NCI-H146 (cell line): ENCODE measurements around the gene CCDC12.

Source experiments
- DNase-seq: peaks from one replicate; lab custom pipeline; 2025; lab: John Stamatoyannopoulos, UW

The CCDC12 gene

DNA sequence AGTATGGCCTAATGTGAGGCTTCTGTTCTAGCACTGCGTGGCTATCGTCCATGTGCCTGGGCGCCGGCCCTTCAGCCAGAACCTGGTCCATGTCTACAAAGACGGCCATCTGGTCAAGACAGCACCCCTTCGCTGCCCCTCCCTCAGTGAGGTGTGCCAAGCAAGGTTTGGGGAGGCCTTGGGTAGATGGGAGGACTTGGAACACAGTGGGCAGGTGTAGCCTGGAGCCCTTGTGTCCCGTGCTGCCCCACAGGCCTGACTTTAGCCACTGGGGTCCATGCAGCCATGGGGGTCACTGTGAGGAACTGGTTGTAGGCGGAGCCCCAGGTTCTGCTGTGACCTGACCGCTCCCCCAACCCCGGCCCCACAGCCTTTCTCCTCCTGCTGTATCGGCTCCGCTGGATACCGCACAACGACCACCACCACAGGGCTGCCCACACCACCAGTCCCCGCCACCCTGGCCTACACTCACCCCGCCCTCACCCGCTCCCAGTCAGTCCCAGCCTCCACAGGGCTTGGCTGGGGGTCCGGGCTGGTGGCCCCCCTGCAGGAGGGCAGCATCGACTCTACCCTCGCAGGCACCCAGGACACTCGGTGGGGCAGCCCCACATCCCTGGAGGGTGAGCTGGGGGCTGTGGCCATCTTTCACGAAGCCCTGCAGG is 19.5 kb upstream of the CCDC12 start:
- no peak for DNase-seq

GRCh38 chr3:46994801-46995731 is 18.5 kb upstream of the CCDC12 start:
- no peak for DNase-seq

DNA sequence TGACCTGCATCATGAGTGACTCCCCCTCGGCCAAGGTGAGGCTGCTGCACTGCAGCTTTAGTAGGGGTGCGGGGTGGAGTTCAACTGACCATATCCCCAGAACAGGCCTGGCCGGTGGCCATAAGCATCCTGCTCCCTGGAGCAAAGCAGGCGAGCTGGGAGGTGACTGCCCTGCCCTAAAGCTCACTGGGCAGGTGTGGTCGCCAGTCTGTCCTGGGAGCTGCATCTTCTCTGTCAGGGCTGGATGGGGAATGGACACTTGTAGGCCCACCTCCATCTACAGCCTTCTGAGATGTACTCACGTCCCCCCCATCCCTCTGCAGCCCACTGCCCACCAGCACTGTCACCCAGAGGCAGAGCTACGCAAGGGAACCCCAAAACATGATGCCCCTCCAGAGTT is 17.4 kb upstream of the CCDC12 start:
- DNase-seq = no peak

- no peak for DNase-seq
Measured at GRCh38 chr3:46993292-46993691, 16.7 kb upstream of the CCDC12 start.

- no peak for DNase-seq
Measured at GRCh38 chr3:46992231-46992630, 15.7 kb upstream of the CCDC12 start.

DNA sequence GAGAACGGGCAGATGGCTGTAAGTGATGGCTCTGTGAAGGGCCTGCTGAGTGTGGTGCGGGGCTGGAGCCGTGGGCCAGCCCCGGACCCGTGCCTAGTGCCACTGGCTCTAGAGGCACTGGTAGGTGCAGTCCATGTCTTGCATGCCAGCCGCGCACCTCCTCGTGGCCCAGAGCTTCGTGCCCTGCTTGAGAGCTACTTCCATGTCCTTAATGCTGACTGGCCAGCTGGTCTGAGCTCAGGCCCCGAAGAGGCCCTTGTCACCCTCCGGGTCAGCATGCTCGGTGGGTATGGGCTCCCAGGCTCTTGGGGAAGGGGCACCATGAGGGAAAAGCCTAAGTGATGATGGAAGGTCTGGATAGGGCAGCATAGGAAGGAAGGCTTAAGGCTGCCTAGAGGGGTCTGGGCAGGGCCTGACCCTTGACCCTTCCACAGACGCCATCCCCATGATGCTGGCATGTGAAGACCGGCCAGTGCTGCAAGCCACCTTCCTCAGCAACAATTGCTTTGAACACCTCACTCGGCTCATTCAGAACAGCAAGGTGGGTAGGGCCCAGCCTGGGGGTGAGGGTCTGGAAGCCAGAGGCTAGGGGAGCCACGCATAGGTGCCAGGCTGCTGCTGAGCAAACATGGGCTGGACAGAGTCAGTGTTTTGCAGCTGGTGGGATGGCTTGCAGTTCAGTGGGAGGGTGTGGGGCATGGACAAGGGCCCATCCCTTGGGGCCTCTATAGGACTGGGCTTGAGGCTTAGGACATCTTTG is 15.0 kb upstream of the CCDC12 start:
- no peak for DNase-seq

DNA sequence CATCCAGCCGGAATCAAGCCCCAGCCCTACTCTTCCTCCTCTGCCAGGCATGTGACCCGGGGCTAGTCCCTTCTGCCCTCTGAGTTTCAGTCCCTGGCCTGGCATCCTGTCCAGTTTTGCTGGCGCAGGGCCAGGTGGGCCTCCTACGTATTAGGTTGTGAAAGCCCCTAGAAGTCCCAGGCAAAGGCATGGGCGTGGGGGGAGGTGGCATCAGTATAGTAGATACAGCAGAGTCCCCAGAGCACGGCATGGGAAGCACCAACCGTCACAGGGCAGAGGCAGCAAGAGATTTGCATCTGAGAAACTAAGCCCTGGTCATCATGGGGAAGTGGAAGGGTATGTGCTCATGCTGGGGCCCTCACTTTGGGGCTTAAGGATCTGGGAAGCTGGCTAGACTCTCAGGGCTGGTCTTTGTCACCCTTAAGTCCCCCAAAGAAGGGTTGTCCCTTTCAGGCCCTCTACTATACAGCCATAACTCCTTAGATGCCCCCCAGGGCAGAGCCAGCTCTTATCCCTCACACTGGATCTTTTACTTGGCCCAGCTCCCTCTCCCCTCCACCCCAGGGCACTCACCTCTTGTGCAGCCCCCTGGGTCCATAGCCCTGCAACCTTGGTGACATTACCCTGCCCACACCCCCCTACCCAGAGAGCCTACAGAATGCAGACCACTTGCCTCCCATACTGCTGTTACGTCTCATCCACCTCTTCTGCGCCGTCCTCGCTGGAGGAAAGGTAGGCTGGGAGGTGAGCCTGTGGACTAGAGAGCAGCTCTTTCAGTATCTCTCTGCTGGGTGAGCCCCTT is 14.2 kb upstream of the CCDC12 start:
- DNase-seq = no peak

DNA sequence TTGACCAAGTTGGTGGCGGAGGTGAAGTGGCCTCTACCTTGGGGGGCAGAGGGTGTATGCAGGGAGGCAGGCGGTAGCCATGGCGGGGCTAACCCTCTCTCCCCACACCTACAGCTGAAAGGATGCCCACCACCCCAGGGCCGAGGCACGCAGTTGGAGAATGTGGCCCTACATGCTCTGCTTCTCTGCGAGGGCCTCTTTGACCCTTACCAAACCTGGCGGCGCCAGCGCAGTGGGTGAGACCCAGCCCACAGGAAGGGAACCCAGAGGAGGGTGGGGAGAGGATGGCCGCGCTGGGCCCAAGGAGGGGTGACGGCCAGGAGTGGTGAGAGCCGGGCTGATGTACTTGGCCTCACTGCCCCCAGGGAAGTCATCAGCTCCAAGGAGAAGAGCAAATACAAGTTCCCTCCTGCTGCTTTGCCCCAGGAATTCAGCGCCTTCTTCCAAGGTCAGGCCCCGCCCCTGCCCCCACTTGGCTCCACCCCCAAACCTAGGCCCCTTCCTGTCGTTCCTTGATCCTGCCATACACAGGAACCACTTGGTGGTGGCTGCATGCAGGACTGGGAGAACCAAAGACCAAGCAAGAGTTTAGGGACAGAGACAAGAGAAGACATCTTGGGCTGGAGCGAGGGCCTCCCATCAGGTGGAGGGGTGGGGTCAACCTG is 12.7 kb upstream of the CCDC12 start:
- no peak for DNase-seq

GRCh38 chr3:46988616-46989015 is 12.1 kb upstream of the CCDC12 start:
- DNase-seq = peak; percentile 45

DNA sequence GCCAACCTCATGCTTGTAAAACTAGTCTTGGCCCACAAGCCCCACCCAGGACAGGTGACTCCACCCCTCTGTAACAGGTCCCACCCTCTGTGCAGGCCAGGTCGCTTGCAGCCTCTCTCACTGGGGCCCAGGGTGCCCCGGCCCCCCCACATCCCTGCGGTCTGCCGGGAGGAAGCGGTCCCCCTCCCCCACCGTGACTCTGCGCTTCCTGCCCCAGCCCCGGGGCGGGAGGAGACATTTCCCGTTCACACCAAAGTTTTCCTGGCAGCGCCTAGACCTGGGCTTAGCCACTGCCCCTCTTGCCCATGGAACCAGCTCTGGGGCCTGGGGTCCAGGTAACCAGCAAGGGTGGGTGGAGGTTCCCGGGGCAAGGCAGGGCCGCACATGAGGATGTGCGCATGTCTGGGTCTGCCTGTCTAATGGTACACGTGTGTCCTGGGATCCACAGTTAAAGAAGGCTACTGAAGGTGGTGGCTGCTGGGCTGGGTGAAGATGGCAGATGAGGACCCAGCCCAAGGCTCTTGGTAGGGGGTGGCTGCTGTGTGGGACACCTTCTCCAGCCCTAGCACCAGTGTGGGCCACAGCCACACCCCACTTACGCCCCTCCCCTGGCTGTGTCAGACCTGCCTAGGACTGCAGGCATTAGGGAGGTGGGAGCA is 11.3 kb upstream of the CCDC12 start:
- no peak for DNase-seq

GRCh38 chr3:46987319-46987742 is 10.8 kb upstream of the CCDC12 start:
- no peak for DNase-seq

DNA sequence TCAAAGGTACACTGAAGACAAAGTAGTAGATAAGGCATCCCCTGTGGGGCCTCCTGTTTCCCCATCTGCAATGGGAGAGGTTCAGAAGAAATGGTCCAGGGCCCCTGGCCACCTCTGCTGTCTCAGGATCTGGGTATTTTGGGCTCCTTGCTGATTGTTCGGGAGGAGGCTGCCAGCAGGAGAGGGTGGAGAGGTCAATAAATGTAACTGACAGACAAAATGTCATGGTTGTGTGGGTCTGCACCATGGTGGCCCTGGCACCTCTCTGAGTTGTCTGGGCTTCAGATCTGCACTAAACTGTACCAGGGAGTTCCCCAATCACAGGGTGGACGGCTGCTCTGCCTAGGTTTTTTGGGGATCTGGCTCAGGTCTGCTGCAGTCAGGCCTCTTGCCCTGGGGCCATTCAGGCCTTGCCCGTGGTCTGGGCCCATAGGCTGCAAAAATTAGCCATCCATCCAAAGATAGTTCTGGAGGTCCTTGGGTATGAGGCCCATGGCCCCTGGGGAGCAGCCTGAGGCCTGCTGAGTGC is 10.3 kb upstream of the CCDC12 start:
- DNase-seq = no peak

DNA sequence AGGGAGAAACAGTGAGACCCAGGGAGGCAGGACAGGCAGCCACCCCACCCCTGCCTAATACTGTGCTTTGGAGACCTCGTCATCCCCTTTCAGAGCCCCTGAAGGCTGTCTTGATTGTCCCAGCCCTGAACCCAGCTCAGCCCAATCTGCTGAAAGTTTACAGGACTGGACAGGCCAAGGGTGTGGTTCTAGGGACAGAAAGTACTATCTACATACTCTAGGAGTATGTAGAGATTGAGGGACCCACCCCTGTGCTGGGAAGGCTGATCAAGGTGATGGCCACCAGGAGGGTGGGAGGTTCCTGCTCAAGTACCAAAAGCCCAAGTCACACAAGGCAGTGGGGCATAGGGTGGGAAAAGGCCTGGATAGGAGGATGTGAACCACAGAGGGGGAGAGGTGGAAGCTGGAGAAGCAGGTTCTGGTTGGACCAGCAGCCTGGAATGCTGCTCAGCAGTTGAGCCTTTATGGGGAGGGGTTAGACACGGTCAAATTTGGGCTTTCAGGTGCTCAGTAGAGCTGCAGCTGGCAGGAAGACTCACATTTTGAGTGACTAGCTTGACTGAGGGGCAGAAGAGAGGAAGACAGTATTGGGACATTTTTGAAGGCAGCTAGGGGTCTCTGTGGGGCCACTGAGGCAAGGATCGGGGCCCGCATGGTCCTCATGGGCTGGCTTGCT is 9.6 kb upstream of the CCDC12 start:
- no peak for DNase-seq

- DNase-seq = no peak
Measured at GRCh38 chr3:46985588-46985987, 9.0 kb upstream of the CCDC12 start.

DNA sequence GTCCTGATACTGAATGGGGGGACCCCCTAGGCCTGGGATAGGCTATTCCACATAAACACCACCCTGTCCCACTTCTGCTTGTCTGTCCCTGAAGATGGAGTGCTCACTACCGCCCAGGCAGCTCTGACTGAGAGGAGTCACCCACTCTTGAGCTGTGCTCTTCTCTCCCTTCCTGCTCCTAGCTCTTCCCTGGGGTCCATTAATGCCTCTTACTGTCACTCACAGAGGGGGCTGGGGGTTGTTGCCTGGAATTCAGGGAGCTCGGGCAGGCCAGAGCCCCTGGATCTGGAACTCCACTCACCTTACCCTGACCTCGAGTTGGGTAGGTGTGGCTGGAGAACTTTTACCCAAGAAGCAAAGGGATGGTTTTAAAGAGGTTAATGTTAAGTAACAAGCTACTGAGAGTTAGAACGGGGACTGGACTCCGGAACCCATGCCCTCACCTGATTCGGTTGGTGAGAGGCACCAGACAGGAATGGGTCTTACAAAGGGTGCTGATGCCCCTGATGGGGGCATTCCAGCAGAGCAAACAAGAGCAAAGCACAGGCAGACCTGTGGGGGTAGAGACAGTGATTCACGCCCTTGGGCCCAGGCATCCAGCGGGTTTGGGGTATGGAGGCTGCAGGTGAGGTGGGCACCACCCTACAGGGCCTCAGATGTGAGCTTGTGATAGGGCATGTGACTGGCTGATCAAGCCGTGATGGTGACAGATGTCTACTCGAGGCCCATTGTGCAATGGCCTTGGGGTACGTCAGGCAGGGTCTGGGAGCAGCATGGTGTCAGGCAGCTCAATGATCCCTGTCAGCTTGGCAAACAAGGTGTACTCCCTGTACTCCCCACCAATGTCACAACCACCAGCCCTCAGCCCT is 8.3 kb upstream of the CCDC12 start:
- DNase-seq = no peak

DNA sequence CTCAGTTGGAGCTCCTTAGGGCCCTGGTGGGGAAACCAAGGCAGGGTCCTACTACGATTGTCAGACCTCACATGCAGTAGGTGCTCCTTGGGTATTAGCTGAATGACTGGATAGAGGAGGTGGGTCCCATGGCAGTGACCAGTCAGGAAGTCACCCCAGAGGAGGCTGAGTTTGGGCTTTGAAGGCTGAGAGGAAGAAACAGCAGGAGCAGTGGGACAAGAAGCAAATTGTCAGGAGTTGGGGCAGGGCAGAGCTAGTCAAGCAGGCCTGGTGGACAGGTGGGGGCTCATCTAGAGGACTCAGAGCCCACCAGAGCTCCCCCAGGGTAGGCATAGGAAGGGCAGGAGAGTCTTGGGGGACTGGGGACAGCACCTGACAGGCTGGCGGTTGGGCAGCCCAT is 6.0 kb upstream of the CCDC12 start:
- no peak for DNase-seq

DNA sequence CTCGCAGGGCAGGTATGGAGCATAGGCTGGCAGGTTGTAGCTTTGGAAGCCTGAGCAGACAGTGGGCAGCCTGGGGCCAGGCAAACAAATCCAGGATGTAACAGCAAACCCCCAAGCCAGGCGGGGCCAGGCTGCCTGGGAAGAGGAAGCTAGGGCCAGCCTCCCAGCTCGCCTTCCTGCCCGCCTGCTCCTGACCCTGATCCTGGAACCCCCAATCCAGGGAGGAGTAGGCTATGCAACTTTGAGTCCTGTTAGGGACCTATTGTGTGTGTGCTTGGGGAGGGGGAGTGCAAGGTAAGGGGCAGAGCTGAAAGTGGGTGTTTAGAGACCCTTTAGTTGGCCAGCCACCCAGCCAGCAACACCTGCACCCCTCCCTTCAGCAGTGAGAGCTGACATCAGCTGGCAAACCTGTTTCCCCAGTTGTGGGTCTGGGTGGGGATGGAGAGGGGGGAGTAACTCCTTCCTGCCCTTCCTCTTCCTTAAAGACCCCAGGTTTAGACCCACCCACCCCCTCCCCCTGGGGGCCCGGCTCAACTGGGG is 5.5 kb upstream of the CCDC12 start:
- no peak for DNase-seq

- DNase-seq = peak; percentile 43
Measured at GRCh38 chr3:46979958-46980497, 3.5 kb upstream of the CCDC12 start.
